GM12878 (cell line): ENCODE data around the gene FAM3B.

Experiments used
- EP300 ChIP-seq, 2 experiments: fragments of 150-350 bp in 1 of 2; IDR thresholded peaks; 2 replicates each; pipeline ENCODE4 v1.6.1; 2011 to 2012; ENCODE audit warnings: low read depth in 2 of 2, low read length in 2 of 2, borderline replicate concordance in 1 of 2, improper control_type of control experiment in 1 of 2, inconsistent platforms in 1 of 2; ENCODE audit not compliant: control insufficient read depth in 1 of 2
- POLR2A ChIP-seq: IDR thresholded peaks from 2 replicates; pipeline ENCODE4 v1.6.1; 2011; ENCODE audit warnings: low read depth, mild to moderate bottlenecking, low read length
- STAT1 ChIP-seq: fragments of 450-650 bp; conservative IDR thresholded peaks from 2 replicates; pipeline ENCODE4 v1.6.1; 2014; ENCODE audit warnings: antibody characterized with exemption, mild to moderate bottlenecking
- ZNF274 ChIP-seq: IDR thresholded peaks from one replicate; pipeline ENCODE4 v1.8.0; 2011; ENCODE audit not compliant: insufficient read length, insufficient read depth
- TF ChIP-seq, protein P1 (sequence below), 3 experiments: IDR thresholded peaks in 2 of 3; conservative IDR thresholded peaks in 1 of 3; 2 replicates each; pipeline ENCODE4 v1.5.1; 2011; ENCODE audit warnings: low read depth in 3 of 3, low read length in 3 of 3, mild to moderate bottlenecking in 3 of 3, control low read depth in 2 of 3, moderate library complexity in 2 of 3, inconsistent platforms in 1 of 3, mixed read lengths in 1 of 3; ENCODE audit not compliant: control insufficient read depth in 2 of 3, insufficient read depth in 1 of 3; ENCODE audit errors: extremely low read depth in 1 of 3

DNA sequence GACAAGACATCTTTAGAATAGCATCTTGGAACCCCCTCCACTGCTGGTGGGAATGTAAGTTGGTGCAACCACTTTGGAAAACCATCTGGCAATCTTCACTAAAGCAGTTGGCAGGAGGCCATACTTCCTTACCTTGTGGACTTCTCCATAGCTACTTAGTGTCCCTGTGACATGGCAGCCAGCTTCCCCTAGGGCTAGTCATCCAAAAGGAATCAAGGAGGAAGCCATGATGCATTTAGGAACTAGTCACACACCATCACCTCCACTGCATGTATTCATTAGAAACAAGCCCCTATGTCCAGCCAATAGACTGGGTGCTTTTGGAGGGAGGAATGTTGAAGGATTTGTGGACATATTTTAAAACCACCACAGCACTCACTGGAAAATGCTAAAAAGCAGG, 65.1 kb downstream of the FAM3B start:
- TF ChIP-seq POLR2A (no peak), STAT1 (no peak), EP300 (IDR thresholded peaks at IDR 0.05; ENCODE audit: borderline replicate concordance in 1 of 2, control insufficient read depth in 1 of 2, low read depth in 2 of 2, low read length in 2 of 2) (no peak), ZNF274 (no peak)
- TF ChIP-seq, protein P1, sequence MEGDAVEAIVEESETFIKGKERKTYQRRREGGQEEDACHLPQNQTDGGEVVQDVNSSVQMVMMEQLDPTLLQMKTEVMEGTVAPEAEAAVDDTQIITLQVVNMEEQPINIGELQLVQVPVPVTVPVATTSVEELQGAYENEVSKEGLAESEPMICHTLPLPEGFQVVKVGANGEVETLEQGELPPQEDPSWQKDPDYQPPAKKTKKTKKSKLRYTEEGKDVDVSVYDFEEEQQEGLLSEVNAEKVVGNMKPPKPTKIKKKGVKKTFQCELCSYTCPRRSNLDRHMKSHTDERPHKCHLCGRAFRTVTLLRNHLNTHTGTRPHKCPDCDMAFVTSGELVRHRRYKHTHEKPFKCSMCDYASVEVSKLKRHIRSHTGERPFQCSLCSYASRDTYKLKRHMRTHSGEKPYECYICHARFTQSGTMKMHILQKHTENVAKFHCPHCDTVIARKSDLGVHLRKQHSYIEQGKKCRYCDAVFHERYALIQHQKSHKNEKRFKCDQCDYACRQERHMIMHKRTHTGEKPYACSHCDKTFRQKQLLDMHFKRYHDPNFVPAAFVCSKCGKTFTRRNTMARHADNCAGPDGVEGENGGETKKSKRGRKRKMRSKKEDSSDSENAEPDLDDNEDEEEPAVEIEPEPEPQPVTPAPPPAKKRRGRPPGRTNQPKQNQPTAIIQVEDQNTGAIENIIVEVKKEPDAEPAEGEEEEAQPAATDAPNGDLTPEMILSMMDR (IDR thresholded peaks at IDR 0.05 in 2 of 3, conservative IDR thresholded peaks at IDR 0.05 in 1 of 3; ENCODE audit: control insufficient read depth in 2 of 3, extremely low read depth in 1 of 3, insufficient read depth in 1 of 3, low read depth in 3 of 3, low read length in 3 of 3): no peak
